ENCODE results near the gene GRIK1.
A peak's percentile ranks its signal among the peaks of the same experiment; 100 is the strongest.

GRIK1 gene

DNA sequence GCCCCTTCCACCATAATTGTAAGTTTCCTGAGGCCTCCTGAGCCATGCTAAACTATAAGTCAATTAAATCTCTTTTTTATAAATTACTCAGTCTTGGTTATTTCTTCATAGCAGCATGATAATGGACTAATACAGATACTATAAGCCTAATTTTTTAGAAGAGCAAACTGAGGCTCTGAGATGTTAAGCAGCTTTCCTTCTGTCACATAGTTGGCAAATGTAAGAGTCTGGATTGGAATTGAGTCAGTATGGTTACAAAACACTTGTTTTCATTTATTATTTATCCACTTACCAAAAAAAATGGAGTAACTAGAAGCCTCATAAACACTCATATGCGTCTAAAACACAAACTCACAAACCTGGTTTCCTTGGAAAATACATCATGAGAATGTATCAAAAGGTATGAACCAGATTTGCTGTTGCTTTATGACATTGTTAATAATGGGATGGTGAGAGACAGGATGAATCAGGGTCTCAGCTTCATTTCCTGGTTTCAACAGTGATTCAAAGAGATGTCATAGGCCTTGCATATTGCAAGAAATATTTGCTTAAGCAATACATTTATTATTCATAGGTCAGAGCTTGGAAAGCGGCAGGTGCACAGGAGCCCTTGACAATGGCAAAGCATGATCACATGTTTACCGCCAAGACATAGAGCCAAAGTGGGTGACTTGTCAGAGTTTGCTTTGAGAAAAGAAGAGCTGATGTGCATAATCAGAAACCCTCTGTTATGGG lies 221.5 kb downstream of the GRIK1 start:
- peak; percentile 0 for DNase-seq (ENCODE audit: low read depth)

DNA sequence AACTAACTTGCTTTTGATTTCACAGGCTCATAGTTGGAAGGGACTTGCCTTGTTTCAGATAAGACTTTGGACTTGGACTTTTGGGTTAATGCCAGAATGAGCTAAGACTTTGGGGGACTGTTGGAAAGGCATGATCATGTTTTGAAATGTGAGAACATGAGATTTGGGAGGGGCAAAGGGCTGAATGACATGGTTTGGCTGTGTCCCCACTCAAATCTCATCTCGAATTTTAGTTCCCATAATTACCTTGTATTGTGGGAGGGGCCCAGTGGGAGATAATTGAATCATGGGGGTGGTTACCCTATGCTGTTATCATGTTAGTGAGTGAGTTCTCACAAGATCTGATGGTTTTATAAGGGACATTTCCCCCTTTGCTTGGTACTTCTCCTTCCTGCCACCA lies 222.1 kb downstream of the GRIK1 start:
- no peak for DNase-seq (ENCODE audit: low read depth)

DNA sequence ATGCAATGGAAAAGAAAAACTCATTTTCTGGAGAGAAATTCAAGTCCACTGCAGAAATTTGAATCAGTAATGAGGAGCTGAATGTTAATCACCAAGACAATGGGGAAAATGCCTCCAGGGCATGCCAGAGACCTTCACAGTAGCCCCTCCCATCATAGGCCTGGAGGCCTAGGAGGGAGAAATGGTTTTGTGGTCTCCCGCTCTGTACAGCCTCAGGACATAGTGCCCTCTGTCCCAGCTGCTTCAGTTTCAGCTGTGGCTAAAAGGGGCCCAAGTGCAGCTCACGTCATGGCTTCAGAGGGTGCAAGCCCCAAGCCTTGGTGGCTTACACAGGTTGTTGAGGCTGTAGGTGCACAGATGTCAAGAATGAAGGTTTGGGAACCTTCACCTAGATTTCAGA lies 223.0 kb downstream of the GRIK1 start:
- DNase-seq (ENCODE audit: low read depth): no peak

DNA sequence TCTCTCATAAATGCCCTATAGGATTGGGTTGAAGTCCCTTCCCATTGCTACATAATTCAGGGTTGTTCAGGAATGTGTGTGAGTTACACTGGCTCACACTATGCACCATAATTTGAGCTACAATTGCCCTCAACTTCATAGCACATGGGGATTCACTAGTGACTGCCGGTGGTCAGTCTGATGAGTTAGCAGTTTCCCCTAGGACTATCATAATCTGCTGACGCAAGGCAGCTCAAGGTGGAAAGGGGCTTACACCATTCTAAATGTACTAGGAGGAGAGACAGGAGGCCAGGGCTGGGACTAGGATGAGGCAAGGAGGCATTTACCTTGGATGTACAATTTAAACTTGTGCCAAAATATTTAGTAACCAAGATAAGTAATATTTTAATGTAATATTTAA lies 224.7 kb downstream of the GRIK1 start:
- DNase-seq (ENCODE audit: low read depth): no peak

DNA sequence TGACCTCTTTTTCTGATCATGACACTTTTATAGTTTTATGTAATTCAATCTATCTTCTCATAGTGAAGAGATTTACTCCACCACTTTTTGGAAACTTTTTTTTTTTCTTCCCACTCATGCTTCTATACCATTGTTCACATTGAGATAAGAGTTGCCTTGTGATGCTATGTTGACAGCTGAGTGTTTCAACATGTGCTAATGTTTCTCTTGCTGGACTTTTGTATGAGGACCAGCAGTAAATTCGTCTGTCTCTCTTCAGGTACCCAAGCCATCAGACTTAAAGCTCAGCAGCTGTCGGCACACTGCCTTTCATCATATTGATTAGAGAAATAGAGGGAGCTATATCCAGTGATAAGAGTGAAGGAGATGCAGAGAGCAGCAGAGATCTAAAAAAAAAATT lies 227.0 kb downstream of the GRIK1 start:
- no peak for DNase-seq (ENCODE audit: low read depth)

DNA sequence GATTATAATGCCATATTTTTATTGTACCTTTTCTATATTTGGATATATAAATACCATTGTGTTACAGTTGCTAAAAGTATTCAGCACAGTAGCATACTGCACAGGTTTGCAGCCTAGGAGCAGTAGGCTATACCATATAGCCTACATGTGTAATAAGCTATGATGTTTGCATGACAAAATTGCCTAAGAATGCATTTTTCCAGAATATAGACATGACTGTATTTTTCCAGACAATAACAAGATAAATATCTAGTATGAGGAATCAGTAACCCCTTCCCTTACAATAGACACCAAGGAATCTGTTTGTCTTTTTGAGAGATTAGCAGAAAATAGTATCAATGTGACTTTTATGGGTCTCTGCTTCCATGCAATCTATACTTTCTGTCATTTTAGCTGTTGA lies 228.6 kb downstream of the GRIK1 start:
- no peak for DNase-seq (ENCODE audit: low read depth)

DNA sequence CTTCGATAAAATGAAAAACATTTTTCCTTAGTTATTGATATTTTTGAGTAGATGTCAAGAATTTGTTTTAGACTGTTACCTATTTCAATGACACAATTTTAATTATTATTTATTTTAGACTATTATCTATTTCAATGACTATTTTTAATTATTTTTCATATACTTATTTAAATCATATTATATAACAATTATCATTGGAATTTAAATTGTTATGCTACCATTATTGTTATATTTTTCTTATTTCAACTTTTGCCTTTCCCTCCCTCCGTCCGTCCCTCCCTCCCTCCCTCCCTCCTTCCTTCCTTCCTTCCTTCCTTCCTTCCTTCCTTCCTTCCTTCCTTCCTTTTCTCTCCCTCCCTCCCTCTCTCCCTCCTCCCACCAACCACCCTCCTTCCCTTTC lies 229.3 kb downstream of the GRIK1 start:
- no peak for DNase-seq (ENCODE audit: low read depth)

DNA sequence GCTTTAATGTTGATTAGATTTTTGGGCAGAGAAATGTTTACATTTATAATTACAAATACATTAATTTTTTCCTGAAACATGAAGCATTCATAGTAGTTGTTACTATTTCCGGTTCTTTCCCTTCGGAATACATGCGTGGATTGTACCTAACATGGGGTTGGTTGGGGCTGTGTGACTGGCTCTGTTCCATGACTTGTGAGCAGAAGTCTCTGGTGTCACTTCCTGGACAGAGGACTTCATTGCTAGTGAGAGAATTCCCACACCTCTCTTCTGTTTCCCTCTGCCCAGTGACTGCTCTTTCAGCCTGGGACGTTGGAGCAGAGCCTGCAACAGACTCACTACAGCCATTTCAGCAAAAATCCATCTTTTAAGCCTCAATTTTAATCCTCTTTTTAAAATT lies 231.4 kb downstream of the GRIK1 start:
- no peak for DNase-seq (ENCODE audit: low read depth)

DNA sequence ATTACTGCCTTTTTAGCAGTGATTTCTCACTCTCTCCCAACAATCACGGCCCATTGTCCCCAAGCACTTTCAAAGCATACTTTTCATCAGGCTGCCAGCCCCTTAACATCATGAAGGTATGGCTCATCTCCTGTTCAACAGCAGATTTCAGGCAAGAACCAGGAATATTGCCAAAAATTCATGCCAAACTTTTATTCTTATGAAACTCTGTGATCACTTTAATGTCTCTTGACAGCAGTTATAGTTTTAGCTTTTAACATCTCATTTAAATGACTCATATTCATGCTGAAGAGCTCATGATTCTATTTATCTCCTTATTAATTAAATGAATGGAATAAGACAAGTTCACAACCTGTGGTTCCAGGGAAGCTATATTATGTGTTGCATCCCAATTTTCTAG lies 235.1 kb downstream of the GRIK1 start:
- DNase-seq (ENCODE audit: low read depth): peak; percentile 53

DNA sequence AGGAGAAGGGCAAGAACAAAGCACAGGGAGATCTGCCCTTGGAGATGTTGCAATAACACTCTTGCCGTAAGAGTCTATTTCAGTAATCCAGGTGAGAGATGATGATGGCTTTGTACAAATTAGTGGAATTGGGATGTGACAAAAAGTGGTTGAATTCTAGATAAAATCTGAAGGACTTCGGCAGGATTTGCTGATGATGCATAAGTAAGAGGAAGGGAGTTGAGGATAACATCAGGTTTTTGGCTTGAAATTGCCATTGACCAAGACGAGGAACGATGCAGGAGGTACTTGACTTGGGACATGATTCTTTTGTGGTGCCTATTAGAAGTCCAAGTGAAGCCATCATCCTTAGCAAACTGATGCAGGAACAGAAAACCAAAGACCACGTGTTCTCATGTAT lies 238.1 kb downstream of the GRIK1 start:
- DNase-seq (ENCODE audit: low read depth): no peak

DNA sequence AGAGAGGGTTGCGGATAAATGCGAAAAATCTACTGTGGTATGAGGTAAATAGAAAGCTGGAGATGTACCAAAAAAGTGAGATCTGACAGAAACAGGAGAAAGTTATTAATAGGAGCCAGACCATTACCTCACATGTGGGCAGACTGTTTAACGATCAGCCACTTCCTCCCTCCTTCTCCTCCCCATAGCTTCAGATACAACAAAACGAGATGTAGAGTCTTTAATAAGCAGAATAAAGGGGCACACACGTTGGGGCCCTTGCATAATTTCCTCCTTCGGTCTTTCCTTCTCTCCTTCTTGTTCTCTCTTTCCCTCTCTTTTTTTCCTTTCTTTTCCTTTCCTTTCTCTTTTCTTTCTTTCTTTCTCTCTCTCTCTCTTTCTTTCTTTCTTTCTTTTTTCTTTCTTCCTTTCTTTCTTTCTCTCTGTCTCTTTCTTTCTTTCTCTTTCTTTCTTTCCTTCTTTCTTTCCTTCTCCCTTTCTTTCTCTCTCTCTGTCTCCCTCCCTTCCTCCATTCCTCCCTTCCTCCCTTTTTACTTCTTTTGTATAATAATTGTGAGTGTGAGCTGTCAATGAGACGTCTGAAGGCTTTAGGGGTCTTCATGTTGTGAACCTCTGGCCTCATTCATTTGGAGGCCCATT lies 242.1 kb downstream of the GRIK1 start:
- DNase-seq (ENCODE audit: low read depth): peak; percentile 23

DNA sequence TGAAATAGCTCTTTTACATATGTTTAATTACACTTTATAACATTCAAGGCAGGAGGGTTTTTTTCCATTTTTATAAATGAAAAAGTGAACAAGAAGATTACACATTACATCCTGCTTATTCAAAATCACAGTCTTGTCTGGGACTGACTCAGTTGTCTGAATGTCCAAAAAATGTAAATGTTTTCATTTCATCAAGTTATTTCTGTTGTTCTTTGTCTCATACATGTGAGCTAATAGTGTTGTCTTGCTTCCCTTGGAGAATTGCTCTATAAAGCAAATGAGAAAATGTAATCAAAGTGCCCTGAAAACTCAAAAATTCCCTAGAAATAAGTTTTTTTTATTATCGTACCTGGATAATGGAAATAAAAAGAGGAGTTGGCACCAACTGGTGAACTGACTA lies 242.9 kb downstream of the GRIK1 start:
- peak; percentile 1 for DNase-seq (ENCODE audit: low read depth)

DNA sequence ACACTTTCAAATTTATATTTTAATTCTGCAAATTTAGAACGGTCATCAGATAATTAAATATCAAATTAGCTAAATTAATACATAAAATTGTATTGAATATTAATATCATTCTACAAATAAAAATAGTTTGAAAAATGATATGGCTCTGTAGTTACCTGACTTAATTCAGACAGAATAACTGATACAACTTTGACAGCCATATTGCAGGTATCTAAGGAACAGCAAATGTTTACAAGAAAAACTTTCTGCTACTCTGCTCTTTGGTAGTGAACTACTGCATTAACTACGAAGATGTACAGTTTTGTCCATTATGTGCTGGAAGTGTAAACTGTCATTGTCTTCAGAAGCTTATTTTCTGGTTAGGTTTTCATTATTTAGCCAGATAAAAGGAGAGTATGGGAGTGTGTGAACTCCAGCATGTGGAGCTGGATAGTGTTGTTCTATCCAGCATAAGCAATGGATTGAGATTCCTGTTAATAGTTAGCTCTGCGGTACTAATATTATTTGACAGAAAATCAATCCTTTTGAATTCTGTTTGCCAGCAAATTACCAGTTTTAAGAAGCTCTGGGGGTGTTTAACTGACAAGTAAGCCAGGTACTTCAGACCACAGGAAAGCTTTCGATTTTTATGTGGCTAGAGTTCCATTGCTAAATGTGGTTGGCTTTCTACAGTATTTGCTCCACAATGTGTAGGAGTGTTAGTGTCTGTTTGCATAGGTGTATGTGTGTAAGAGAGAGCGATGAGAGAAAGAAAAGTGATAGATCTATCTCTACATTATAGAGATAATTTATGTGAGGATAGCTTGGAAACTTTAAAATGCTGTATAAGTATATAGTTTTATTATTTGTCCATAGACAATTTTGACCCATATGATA lies 247.9 kb downstream of the GRIK1 start:
- DNase-seq (ENCODE audit: low read depth): no peak

DNA sequence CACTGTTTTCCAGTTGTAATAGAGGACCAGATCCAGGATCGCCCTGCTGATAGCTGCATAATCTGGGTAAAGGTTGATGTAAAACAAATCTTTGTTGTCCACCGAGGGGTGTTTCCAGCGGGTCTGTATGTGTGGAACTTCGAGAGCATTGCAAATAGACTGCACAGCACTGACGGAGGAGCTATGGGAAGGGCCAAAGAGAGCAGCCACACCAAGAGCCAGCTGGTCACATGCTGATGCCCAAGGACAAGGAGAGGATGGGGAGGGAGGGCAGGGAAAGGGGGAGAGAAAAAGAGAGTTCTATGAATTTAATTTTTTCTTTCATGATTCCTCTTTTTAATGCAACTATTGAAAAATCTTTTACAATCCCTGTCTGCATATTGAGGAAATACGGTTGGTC lies 250.0 kb downstream of the GRIK1 start:
- DNase-seq (ENCODE audit: low read depth): no peak

DNA sequence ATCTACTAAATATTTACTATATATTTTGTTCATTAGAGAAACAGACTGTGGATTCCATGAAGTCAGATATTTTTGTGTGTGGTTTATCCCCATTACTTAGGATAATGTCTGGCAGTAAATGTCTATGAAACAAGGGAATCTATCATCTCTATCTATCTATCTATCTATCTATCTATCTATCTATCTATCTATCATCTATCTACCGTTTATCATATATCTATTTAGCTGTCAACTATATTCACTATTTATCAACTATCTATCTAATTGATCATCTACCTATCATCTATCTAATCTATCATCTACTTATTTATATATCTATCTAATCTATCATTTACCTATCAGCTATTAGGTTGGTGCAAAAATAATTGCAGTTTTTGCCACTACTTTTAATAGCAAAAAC lies 255.7 kb downstream of the GRIK1 start:
- DNase-seq (ENCODE audit: low read depth): no peak

DNA sequence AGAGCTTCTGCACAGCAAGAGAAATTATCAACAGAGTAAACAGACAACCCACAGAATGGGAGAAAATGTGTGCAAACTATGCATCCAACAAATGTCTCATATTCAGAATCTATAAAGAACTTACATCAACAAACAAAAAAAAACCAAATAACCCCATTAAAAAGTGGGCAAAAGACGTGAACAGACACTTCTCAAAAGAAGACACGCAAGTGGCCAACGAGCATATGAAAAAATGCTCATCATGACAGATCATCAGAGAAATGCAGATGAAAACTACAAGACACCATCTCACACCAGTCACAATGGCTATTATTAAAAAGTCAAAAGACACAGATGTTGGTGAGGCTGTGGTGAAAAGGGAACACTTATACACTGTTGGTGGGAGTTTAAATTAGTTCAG lies 257.0 kb downstream of the GRIK1 start:
- DNase-seq (ENCODE audit: low read depth): no peak

DNA sequence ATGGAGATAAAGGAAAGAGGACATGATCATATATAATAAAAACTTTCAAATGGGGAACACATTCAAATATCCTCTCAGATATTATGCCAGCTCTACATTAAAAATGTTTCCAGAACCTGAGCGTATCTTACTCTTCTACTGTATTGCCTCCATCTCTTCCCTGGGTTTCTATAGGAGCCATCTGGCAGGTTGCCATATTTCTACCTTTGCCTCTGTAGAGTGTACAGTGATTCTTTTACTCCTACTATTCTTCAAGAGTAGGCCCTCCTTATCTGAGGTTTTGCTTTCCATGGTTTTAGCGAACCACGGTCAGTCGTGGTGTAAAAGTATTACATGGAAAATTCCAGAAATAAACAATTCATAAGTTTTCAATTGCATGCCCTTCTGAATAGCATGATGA lies 259.5 kb downstream of the GRIK1 start:
- DNase-seq (ENCODE audit: low read depth): no peak

DNA sequence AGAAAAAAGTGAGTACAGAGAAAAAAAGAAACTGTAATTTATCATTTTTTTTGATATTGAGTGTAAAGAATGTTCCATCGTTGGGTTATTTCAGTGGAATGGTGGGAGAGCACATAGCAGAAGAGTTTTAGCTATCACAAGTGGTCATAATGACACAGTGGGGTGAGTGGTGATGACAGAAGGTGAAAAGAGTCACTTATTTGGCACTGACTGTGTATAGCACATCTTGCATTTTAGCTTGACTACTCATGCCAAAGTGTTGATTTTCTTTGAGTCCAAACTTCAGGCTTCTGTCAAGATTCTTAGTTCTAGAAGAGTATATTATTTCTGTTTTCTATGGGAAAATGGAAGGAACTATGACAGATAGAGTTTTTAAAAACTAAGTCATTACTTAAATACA lies 261.2 kb downstream of the GRIK1 start:
- no peak for DNase-seq (ENCODE audit: low read depth)

DNA sequence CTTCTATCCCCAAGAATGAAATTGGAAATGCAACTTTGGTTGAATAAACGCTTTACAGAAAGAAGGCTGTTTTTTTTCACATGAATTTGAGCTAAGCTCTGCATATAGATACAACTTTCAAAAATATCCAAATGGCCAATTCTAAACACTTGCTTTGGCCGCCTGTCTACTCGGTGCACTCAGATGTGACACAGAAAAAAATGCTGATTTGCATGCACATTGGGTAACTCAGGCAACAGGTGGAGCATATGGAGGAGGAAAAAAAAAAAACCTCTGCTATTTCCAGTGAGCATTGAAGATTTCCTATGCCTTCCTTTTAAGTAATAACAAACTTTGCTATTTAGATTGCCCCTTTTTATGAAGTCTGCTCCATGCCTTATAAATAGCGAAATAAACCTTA lies 262.5 kb downstream of the GRIK1 start:
- no peak for DNase-seq (ENCODE audit: low read depth)

DNA sequence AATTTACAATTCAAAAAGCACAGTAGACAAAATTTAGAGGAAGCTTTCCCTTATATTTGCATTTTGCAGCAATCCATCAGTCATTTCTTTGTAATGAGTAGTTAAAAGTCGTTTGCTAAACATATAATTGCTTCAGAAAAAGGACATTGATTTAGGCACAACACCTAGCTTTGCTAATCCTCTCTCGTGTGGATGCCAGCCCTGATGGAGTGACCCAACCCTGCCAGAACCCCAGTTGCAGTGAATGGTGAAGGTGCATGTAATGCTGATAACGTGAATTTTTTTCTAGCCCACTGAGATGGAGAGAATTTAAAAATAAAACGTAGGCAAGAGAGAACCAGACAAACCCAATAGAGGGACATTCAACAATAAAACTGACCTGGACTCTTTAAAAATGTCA lies 263.4 kb downstream of the GRIK1 start:
- DNase-seq (ENCODE audit: low read depth): no peak

DNA sequence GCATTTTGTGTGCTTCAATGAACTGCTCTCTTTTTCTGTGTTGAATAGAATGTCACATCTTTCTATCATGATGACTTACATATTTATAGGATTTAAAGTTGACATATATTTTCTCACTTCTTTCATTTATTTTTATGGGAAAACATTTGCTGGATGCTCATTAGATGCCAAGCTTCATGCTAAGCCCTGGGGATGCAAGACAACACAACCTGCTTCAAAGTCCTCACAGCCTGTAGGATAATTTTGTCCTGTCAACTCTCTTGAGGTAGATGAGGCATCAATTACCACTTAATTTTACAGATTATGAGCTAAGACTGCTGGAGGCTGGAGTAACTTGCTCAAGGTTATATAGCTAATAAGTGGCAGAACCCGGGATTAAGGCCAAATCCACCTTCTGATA lies 264.3 kb downstream of the GRIK1 start:
- DNase-seq (ENCODE audit: low read depth): no peak

DNA sequence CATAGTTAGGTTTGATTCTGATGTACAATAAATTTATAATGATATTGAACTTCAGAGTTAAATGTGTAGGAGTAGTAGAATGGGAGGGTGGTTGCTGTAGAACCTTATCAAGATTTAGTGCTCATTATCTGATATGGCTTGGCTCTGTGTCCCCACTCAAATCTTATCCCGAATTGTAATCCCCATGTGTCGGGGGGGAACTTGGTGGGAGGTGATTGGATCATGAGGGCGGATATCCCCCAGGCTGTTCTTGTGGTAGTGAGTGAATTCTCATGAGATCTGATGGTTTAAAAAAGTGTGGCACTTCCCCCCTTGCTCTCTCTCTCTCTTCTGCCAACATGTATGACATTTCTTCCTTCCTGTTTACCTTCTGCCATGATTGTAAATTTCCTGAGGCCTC lies 265.5 kb downstream of the GRIK1 start:
- no peak for DNase-seq (ENCODE audit: low read depth)

DNA sequence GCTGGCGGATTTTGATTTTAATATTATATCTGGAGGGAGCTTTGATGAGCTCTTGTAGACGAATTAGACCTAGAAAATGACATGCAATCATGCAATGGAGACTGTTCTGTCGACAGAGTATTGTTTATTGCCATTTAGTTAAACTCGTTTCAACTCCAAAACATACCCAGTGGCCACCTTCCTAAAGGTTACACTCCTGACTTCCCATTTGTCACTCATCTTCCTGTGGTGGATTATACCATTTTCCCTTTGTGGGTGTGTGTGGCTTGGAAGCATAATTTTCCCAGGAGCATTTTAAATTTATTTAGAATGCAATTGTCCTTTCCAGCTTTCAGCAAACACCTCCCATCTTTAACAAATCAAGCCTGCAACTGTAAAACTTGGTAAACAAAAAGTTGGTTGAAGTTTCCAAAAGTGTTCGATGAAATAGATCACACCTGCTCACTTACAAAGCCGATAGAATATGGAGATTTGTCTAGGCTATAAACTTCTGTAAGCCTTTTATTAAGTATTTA lies 266.6 kb downstream of the GRIK1 start:
- no peak for DNase-seq (ENCODE audit: low read depth)
